NCI-H82 treated with DMSO at 0.1 percent for 48 hours (cell line): ENCODE results near the gene MTHFD1L.

Source experiments
- DNase-seq: peaks from one replicate; lab custom pipeline; 2025; ENCODE audit not compliant: unreplicated experiment; lab: John Stamatoyannopoulos, UW

The MTHFD1L gene

DNA sequence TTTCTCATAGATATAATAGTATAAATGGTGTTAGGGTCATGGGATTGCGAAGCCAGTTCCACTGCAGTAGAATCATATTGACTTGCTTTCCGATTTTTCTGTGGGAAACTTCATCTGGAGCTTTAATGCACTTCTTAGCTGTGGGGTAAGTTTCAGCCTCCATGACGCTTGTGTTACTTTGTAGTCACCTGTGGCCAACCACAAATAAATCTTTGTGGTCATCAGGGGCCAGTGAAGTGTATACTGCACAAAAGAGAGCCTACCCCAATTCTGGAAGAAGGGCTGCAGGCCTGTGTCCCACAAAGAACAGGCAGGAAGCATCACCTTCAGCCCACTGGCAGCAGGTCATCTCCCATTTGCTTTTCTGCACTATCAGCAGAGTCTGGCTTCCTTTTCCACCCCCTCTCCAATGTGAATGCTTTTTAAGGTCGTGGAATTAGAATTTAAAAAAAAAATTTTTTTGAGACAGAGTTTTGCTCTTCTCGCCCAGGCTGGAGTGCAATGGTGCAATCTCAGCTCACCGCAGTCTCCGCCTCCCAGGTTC is 32.0 kb downstream of the MTHFD1L start:
- DNase-seq, result no peak

DNA sequence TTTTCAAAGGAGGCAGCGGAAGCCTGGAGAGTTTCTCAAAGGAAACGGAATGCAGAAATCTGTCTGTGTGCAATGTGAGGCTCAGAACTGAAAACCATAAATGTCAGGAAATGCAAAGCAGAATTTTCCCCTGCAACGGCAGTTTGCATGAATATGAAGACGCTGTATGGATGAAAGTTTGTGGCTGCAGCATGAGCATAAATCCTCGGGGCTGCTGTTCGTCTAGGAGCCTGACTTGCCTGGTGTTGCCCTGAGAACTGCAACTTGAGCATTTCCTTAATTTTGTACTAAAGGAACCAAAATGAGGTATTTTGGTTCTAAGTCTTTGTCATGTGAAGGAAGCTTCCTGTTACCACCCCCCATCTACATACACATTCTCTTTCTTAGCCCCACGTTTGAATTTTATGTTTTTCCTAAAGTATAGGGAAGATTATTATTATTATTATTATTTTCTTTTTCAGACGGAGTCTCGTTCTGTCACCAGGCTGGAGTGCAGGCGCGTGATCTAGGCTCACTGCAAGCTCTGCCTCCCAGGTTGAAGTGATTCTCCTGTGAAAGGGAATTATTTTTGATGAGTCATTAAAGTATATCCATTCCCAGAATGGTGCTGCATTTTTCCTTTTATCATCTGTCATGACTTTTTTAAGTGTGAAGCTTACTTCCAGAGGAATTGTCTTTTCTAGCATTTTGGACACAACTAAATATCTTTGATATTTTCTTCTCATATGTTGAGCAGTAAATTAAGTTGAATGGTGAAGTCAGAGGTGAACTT is 33.1 kb downstream of the MTHFD1L start:
- DNase-seq, result no peak

DNA sequence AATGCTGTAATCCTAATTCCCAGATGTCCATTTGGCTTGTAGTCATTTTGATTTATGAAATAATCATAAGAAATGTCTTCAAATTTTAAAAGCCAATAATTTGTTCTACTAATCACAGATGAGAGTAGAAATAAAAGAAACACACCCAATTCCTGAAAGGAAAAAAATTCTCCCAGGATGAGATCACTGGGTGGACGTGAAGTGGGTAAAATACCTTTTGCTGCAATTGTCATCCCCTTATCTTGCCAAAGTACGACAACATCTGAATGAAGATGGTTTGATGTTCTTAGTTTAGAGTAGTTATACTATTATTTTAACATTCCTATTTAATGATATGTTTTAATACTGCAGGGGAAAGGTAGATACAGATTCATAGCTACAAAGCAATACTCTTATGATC is 33.7 kb downstream of the MTHFD1L start:
- no peak for DNase-seq

DNA sequence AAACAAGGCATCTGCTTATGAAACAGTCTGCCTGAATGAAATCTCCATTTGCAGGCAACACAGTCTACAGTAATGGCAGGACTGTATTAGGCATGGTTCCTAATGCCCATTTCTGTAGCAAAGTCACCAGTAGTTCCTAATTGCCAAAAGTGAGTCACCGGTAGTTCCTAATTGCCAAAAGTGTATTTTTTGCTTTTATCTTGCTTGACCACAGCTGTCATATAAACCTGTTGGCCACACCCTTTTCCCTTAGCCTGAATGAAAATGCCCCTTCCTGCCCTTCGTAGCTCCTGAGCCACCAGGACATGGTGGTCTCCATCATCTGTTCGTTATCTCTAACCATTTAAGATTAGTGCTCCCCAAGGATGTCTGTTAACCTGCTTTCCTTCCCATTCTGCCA is 34.5 kb downstream of the MTHFD1L start:
- no peak for DNase-seq

DNA sequence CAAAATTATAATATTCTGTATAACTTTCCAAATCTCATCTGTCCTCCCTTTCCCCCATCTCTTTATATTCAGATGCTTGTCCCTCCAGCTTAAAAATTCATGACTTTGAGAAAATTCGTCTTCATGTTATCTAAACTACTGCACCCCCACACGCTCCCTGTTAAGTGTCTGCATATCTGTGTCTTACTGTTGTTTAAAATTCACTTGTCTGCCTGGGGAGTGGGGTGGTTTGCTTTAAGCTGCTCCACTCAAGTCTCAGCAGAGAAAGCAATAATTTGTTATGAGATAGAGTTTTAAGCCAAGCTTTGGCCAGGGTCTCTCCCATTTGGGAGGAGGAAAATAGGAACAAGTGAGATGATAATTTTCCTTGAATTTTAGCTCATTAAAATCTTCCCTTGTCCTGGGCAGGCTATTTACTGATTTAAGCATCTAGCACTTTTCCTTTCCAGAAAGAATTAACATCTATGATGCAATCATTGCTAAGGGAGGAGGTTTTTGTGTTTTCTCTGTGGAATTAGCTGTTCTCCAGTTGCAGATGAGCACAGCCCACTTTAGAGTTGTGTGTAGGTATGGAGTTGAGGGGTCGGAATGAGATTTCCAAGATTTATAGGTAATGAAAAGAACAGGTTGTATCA is 36.8 kb downstream of the MTHFD1L start:
- no peak for DNase-seq

DNA sequence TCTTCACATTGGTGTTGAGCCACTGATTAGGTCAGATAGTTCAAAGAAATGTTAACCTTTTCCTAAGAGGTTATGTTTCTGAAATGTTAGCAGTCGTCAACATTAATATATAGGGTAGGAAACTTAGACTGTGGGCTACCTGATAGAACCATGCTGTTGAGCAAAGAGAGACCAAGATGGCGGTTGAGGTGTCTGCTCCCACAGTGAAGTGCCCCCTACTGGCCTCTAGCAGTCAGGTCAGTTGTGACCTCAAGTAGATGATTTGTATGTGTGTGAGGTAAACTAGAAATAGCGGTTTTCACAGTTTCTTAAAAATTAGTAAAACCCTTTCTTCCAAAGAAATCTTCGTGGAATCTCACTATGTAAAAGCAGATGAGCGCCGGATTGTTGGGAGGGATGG is 40.3 kb downstream of the MTHFD1L start:
- DNase-seq, result no peak

DNA sequence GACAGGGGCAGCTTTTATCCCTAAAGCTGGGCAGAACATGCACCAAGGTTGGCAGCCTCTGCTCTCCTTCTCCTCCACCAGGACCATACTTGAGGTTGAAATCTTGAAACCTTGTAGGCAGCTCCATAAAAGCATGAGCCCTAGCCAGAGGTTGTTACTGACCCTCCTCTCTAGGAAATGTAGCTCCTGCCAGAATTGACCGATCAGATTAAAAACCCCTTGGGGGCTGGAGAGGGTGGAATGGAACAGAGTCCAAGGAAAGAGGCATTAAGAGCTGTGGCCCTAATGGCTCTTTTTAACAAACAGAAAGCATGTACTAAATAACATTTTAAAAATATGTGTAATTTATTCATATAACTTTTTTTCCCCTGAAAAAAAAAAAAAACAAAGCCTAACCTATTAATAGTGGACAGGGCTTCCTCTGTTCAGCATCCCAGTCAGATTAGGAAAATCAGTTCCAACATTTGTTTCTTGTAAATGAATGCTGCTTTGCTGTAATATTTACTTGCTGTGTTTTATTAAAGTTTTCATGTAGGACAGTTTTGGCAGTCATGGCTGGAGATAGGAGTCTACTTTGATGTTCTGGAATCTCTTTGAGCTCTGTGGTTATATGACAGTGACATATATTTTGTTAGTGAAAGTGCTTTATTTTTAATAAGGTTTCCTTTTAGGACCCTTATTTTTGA is 41.3 kb downstream of the MTHFD1L start:
- DNase-seq, result no peak

DNA sequence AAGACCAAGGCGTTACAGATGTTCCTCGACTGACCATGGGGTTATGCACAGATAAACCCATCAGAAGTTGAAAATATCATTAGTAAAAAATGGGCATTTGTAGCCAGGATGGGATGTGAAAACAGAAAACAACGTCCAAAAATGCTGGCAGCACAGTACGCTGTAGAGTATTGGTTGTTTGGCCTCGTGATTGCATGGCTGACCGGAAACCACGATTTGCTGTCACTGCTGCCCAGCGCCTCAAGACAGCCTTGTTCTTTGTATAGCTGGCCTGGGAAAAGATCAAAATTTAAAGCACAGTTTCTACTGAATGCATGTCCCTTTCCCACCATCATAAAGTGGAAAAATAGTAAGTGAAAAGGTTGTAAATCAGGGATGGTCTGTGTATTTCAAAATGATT is 41.9 kb downstream of the MTHFD1L start:
- DNase-seq, result no peak

DNA sequence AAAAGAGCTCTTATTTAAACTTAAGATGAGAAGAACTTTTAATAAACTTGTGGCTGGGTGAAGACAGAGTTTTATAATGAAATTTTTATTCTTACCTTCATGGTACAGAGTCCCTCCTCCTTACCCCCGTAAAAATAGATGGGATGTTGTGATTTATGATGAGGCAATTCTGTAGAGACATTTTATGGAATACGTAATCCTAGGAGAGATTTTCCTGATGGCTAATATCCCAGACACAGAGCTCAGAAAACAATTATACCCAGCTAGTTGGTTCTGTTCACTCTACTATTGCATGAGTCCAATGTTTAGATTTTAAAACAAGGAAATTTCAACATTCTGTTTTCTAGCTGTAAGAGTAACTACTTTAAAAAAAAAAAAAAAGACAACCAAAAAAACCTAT is 43.4 kb downstream of the MTHFD1L start:
- no peak for DNase-seq

DNA sequence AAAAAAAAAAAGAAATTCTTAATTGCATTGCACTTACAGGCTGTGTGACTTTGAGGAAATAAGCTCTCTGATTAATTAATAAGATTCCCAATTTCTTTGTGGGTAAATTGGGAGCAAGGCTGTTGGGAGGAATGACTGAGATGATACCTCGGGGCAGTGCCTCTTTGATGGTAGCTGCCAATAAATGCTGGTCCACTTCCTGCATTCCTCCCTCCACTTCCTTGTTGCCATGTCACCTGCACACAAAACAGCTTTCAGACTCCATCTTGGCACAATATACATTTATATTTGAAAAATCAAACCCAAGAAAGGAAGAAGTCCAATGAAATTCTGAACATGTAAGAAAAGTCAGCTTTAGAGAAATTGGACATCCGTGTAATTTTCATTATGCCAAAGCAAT is 45.1 kb downstream of the MTHFD1L start:
- no peak for DNase-seq

DNA sequence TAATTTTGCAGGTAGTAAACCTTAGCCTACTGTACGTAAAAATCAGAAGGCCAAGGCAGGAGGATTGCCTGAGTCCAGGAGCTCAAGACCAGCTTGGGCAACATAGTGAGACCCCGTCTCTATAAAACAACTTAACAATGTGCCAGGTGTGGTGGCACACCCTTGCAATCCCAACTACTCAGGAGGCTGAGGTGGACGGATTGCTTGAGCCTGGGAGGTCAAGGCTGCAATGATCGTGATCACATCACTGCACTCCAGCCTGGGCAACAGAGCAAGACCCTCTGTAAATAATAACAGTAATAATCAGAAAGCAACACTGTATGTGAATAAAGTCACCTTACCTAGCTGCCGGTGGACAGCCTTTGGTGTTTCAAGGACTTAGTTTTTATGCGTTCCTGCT is 48.9 kb downstream of the MTHFD1L start:
- DNase-seq, result no peak

DNA sequence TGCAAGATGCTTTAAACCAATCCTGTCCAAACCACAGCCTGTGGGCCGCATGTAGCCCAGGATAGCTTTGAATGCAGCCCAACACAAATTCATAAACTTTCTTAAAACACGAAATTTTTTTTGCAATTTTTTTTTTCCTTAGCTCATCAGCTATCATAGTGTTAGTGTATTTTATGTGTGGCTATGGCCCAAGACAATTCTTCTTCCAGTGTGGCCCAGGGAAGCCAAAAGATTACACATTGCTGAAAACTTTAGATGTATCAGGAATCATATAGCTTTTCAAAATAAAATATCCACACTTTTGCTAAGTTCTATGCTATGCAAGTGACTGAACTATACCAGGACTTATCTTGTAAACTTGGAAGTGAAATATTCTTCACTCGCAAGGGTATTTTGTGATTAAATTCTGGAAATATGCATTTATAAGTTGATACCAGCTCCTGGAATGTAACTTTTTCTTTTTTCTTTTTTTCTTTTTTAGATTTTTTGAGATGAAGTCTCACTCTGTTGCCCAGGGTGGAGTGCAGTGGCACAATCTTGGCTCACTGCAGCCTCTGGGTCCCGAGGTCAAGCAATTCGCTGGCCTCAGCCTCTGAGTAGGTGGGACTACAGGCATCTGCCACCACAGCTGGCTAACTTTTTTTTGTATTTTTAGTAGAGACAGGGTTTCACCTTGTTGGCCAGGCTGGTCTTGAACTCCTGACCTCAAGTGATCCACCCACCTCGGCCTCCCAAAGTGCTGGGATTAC is 49.8 kb downstream of the MTHFD1L start:
- DNase-seq, result no peak

DNA sequence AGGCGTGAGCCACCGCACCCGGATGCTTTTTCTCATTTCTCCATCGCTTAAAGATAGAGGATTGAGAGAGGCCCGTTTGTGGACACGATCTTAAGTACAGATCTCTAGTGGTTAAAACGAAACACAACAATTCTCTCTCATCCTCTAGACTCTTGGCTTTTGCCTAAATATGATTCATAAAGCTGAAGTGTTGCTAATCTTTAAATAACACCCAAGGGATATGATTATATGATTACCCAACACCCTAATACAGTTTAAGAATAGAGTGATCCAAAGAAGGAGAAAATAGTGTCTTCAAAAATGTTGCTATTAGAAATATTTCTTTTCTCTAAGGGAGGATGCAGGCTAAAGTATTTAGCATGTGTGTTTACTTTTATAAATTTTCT is 50.4 kb downstream of the MTHFD1L start:
- DNase-seq, result no peak

DNA sequence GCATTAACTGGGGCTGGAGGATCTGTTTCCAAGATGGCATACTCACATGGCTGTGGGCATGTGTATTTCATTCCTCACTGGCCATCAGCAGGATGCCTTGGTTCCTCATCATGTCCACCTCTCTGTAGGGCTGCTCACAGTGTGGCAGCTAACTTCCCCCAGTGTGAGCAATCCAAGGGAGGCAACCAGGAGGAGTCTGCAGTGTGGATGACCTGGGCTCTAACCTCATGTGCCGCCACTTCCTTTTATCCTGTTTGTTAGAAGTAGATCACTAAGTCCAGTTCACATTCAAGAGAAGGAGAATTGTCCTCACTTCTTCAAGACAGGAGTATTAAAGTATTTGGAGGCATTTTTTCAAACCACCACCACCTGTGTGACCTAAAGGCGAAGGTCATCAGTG is 54.4 kb downstream of the MTHFD1L start:
- DNase-seq, result no peak

DNA sequence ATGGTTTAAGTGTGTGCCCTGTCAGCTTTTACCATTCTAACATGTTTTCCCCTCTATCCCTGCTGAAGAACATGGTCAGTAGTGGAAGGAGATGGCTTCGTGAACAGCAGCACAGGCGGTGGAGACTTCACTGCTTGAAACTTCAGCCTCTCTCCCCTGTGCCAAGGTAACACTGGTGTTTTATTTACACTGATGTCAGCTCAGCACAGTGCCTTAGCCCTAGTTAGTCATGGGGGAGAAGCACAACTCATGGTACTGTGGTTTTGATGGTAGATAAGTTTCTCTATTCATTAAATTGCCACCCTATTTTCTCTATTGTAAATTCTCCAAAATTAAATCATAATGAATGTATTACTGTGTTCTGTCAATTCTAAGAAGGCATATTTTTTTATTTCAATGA is 56.6 kb downstream of the MTHFD1L start:
- no peak for DNase-seq

DNA sequence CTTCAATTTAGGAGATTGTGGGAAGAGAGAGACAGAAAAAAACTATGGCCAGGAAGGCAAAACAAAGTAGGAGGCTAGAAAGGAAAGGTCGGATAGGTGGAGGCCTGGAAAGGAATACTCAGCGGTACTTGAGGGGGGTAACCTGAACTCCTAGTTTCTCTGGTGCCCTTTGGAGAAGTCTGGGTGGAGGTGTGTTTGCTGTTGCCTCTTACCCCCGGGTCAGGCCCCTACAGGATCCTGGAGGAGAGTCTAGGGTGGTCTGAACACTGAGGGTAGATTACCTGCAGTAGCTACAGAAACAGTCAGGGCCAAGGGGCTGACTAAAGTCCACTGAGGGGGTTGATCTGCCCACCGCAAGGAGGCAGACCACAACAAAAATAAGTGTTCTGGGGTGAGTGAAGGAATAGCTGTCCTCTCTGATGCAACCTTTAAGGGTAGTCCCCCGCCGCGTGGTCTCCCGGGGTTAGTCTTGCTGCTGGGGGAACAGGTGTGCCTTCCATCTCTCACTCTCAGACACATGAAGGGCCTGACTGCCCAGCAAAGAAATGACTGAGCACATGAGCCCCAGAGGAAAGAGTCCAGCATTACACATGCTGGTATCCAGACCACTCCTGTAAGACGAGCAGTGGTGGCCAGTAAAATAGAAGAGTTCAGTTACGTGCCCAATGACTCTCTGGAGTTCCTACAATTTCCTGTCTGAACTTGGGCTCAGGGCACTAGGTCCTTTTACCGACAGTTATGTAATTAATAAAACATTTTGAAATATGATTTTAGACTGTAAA is 59.5 kb downstream of the MTHFD1L start:
- DNase-seq, result no peak

DNA sequence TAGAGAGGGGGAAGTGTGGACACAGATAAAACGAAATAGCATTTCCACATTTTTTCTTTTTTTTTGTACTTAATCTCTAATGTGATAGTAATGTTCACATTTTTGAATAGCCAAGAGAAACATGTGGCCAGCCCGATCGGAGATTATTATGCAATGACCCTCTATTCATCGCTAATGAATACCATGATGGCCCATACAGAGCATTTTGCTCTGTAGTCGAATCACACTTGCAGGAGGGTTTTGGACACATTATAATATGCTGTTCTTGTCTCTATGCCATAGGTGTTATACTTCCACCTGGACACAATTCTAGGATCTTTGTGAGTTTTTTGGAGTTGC is 60.1 kb downstream of the MTHFD1L start:
- DNase-seq, result no peak

DNA sequence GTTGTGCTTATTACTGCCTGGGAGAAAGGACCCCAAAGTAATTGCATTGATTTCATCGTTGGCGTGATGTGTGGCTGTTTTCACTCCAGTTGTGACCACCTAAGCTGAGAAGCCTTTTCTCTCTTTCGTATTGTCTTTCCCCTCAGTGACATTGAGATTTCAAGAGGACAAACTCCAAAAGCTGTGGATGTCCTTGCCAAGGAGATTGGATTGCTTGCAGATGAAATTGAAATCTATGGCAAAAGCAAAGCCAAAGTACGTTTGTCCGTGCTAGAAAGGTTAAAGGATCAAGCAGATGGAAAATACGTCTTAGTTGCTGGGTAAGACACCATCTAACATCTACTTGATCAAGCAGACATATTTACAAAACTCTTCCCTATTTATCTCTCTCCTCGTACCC is 60.5 kb downstream of the MTHFD1L start:
- no peak for DNase-seq

DNA sequence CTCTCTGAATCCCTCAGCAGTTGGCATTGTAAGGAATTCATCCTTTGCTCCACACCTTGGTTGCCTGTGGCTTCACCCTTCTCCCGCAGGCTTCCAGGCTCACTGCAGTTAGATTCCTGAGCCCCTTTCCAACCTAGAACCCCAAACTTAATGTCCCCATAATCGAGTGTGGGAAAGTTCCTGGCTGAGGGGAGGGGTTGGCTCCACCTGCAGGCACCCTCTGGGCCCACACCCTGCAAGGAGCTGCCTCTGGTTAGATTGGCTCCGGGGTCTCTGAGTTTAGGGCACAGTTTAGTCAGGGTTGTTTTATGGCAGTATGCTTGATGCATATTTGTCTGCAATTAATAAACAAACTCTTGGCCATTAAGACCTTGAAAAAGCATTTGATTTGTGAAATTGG is 63.4 kb downstream of the MTHFD1L start:
- no peak for DNase-seq

DNA sequence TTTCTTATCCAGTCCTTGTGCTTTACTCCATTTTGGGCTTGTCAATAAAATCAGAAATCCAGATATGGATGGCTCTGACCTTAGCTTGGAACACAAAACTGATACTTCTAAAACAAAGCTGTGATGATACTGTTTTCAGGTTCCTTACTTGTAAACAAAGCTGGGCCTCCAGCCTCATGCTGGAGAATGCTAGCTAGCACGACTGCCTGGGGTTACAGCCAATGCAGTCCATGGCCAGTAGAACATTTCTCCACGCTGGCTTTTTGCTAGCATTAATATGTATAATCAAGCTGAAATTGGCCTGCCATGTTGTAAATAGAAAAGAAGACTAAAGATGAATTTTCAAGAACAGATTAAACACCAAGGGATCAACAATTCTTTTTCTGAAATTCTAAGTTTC is 63.9 kb downstream of the MTHFD1L start:
- DNase-seq, result no peak

DNA sequence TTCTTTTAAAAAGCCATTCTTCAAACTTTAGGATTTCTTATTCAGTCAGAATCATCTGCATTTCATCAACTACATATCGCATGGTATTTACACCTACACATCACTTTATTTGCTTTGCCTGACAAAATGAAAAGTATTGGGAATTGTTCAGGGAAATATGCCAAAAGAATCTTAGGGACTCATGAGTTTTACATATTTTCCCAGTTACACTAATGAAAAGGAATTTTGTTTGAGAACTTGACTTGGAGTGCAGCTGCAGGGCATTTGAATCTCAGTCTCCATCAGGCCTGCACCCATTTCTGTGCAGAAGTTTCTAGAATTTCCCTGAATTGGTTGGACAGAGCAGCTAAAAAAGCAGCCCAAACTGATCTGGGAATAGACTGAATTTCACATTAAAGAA is 65.3 kb downstream of the MTHFD1L start:
- DNase-seq, result no peak
